Glomerular endothelial cell (primary cell): ENCODE data around the gene KIRREL3. TPM values are rescaled to one million over a fixed set of nuclear protein-coding genes. Genes with fewer than 3 reads are reported as not detected.
"Not testable (repeated sequence)": the region's sequence is repeated elsewhere in the genome, so short reads cannot be mapped to it uniquely, and the experiment has no call there.

Source experiments
- DNase-seq: peaks from one replicate; pipeline ENCODE4 v3.0.0-alpha.2; 2011; ENCODE audit warnings: low read depth, low spot score; ENCODE audit errors: extremely low read depth
- total RNA-seq: library from RNA; depleted of rRNA; stranded (reverse); fragments of >200 nt; gene quantifications from 2 replicates; pipeline ENCODE4 v1.2.3, GENCODE V29; 2015

The KIRREL3 gene
- total RNA-seq, 1 donor from 2014 or later, result 0.93 TPM

DNA sequence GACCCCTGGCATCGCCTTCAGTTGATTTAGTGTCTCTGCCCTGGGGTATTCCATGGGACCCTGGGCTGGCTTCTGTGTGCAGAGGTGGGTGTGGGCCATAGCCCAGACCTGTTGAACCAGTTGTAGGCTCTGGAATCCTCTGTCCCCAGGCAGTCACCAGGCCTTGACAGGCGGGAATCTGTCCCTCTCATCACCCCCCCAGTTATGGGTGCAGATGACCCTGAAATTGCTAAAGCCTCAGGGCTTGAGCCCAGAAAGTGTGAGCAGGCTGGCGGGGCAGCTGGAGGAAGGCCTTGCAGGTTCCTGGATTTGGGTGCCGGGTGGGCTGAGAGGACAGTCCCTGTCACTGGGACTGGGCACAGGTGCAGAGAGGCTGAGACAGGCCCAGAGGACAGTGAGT, 617.9 kb downstream of the KIRREL3 start:
- not testable (repeated sequence) for DNase-seq

DNA sequence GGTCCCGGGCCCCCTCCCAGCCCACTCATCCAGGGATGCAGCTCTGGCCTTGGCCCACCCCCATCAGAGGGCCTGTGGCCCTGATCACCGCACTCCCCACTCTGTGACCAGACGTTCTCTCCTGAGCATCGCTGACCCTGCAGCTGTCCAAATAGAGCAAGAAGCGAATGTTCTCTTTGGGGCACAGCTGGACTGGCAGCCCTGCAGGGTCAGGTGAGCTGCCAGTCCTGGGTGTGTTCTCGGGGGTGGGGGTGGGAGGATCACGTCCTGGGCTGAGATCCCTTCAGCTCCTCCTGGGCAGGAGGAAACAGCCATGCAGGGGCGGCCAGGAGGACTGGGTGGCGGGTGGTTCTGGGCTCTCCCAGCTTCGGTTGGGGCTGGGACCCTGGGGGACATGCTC, 618.6 kb downstream of the KIRREL3 start:
- DNase-seq, result not testable (repeated sequence)

DNA sequence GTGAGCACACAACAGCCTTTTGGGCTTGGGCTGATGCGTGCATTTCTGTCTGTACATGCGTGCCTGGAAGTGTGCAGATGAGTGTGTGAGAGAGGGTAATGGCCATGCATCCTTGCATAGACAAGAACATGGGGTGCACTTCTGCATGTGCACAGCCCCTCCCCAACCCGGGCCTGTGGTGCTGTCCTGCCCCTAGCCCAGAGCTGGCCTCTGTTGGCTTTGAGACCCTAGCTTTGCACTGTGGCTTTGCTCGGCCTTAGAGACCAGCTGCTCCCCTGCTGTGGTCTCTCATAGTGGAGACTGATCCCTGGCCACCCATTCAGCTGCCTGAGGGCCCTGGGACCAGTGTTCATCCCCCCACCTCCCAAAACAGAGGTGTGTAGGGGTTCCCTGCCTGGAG, 619.7 kb downstream of the KIRREL3 start:
- DNase-seq, result no peak

DNA sequence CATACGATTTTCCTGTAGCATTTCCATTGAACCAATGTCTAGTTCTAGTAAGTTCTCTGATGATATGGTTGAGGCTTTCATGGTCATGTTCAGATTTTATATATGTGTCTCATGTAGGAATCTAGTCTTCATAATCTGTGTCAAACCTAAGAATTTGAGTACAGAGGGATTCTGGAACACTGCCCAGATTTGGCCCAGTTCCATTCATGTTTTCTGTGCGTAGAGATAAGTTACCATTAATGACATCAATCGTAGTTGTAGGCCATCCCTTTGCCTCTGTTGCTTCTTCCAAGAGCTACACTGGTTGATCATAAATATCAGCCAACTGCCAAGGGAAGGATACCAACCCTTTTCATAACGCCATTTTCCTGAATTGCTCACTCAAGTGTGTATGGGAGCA, 621.8 kb downstream of the KIRREL3 start:
- DNase-seq, result no peak

DNA sequence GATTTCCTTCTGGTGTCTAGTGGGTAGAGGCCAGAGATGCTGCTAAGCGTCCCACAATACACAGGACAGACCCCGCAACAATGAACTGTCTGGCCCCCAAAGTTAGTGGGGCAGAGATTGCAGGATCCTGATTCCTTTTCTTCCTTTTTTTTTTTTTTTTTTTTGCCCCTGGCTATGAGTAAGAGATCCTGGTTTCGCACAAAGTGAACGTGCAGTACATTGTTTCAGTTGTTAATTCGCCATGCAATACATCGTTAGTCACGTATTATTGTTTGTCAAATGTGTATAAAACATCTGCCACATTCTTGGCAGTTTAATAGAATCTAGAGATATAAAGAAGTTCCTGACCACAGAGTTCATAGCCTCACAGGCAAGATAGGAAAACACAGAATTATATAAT, 624.8 kb downstream of the KIRREL3 start:
- DNase-seq, result peak; percentile 16

DNA sequence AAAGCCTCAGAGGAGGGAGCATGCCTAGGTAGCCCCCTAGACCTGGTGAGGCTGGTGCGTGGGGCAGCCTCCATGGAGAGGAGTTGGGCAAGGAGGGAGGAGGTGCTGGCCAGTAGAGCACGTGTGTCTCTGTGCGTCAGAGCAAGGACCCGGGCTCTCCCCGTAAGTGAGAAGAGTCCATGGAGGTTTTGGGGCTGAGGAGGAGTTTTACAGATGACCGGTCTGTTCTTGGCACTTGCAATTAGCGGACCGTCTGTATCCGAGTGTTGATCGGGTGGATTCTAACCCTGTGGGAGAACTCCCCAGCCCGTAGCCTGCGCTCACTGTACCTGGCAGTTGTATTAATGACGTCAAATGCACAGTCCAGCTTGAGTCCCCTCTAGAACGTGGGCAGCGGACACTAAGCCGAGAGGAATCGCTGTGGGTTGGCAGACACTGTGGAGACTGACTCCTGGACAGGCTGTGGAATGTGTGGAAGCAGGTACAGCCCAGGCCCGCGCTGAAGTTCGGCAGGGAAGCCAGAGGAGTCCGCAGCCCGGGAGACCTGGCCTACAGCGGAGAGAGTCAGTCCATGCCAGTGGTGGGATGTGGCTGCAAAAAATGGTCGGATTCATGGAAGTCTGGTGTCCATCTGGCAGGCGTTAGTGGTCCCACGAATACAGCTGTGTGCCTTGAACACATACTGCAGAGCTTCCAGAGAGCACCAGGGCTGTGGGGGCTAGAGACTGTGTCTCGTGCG, 625.8 kb downstream of the KIRREL3 start:
- DNase-seq, result not testable (repeated sequence)

DNA sequence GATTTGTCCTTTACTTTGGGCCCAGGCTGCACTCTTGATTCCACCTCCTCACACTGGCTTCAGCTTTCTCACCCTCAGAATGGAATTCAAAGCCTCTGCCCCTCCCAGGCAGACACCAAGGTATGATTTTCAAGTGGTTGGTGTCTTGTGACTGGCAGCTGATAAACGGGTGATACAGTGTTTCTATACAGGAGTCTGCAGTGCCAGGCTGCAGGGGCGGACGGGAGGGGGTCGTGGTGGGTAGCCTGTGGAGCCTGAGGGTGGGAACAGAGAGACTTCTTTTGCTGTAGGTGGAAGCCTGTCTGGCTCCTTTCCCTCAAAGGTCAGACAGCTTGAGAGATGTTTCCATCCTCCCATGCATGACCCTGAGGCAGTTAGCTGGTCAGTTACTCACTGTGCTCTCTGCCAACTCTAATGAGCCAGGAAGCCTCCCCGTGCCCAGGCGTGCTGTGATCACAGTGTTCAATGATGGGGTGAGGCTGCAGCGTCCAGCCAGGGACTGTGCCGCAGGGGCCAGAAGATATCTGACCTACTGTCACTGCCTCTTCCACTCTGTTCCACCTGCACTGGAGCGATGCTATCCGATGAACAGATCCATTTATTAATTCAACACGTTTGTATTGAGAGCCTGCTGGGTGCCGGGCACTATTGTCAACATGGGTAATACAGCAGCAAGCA, 627.0 kb downstream of the KIRREL3 start:
- DNase-seq, result not testable (repeated sequence)
